ENCODE results near the gene CAPZB.

GRCh38 chr1:19357299-19357986, 127.9 kb downstream of the CAPZB start:
- TF ChIP-seq REST (IDR thresholded peaks at IDR 0.05; ENCODE audit: insufficient read depth in 1 of 2, low read depth in 2 of 2, low read length in 2 of 2) (no peak), TAF1 (IDR thresholded peaks at IDR 0.05; ENCODE audit: borderline replicate concordance, insufficient read depth, low read length) (no peak), POLR2AphosphoS5 (IDR thresholded peaks at IDR 0.05; ENCODE audit: low read depth, low read length) (no peak)
